HL-60 (cell line): ENCODE measurements around the gene ANXA10.

Experiments used
- DNase-seq, 2 experiments: peaks; one replicate each; pipeline ENCODE4 v3.0.0-alpha.2; 2010 to 2020; ENCODE audit warnings: low read depth in 1 of 2, low spot score in 1 of 2
- H3K27ac ChIP-seq: fragments of 250-450 bp; sonication (Bioruptor Pico); replicated peaks from 2 replicates; pipeline ENCODE4 v1.5.1; 2020; ENCODE audit warnings: mild to moderate bottlenecking, moderate library complexity
- H3K27me3 ChIP-seq: fragments of 250-450 bp; sonication (Bioruptor Pico); 2 replicates; pipeline ENCODE4 v1.5.1; 2021; ENCODE audit warnings: mild to moderate bottlenecking, moderate library complexity; ENCODE audit not compliant: insufficient read depth, poor library complexity, severe bottlenecking
- H3K4me3 ChIP-seq: replicated peaks from 2 replicates; pipeline ENCODE4 v1.5.1; 2011; ENCODE audit warnings: mild to moderate bottlenecking, control low read depth, low read length; ENCODE audit not compliant: insufficient read depth
- CTCF ChIP-seq: IDR thresholded peaks from one replicate; pipeline ENCODE4 v1.5.1; 2011; ENCODE audit warnings: low read length, control low read depth, inconsistent platforms; ENCODE audit not compliant: insufficient read depth
- GABPA ChIP-seq: IDR thresholded peaks from 2 replicates; pipeline ENCODE4 v1.6.1; 2012; ENCODE audit warnings: low read depth
- POLR2AphosphoS5 ChIP-seq: IDR thresholded peaks from 2 replicates; pipeline ENCODE4 v1.6.1; 2012; ENCODE audit warnings: low read depth
- REST ChIP-seq: IDR thresholded peaks from 2 replicates; pipeline ENCODE4 v1.6.1; 2012; ENCODE audit warnings: low read depth; ENCODE audit not compliant: insufficient replicate concordance
- SPI1 ChIP-seq: IDR thresholded peaks from 2 replicates; pipeline ENCODE4 v1.6.1; 2012; ENCODE audit warnings: low read depth, mild to moderate bottlenecking, borderline replicate concordance
- long read RNA-seq: library from polyadenylated mRNA; unstranded; transcript quantifications from one replicate; pipeline ENCODE4 v2.0.0, GENCODE V29; 2020

Gene ANXA10
- long read RNA-seq, result 0 reads

GRCh38 chr4:168092176-168092712, at the start of gene ANXA10:
TSS of gene ANXA10 (plus strand) at chr4:168092537. CDS start at chr4:168092701, 164 bp downstream.
- no peak for DNase-seq
- H3K4me3 ChIP-seq, result no peak within 1 kb of the TSS
- H3K27me3 ChIP-seq, result no peaks in the 10 kb centered on the region
- H3K27ac ChIP-seq, result no peak within 1 kb of the TSS
- TF ChIP-seq SPI1 (no peak), REST (no peak), GABPA (no peak), CTCF (no peak), POLR2AphosphoS5 (no peak)

GRCh38 chr4:168045354-168045753, 47.0 kb upstream of the ANXA10 start:
- no peak for DNase-seq
- Histone ChIP-seq H3K4me3 (no peak overlapping the region), H3K27me3 (no peaks in the 10 kb centered on the region), H3K27ac (no peak overlapping the region)
- TF ChIP-seq GABPA (no peak), SPI1 (no peak), CTCF (no peak), POLR2AphosphoS5 (no peak), REST (no peak)

- TF ChIP-seq GABPA (no peak), CTCF (no peak), POLR2AphosphoS5 (no peak), REST (no peak), SPI1 (no peak)
- no peak overlapping the region for H3K27ac ChIP-seq
- no peak overlapping the region for H3K4me3 ChIP-seq
- no peak for DNase-seq
- no peaks in the 10 kb centered on the region for H3K27me3 ChIP-seq
Observed at GRCh38 chr4:168050002-168050401, 42.3 kb upstream of the ANXA10 start.
